NCI-H2227 (cell line): Measurements from ENCODE around the gene OR2M5.

Experiments
- DNase-seq: peaks from one replicate; lab custom pipeline; 2025; ENCODE audit not compliant: unreplicated experiment; lab: John Stamatoyannopoulos, UW

OR2M5 gene, protein sequence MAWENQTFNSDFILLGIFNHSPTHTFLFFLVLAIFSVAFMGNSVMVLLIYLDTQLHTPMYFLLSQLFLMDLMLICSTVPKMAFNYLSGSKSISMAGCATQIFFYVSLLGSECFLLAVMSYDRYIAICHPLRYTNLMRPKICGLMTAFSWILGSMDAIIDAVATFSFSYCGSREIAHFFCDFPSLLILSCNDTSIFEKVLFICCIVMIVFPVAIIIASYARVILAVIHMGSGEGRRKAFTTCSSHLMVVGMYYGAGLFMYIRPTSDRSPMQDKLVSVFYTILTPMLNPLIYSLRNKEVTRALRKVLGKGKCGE

DNA sequence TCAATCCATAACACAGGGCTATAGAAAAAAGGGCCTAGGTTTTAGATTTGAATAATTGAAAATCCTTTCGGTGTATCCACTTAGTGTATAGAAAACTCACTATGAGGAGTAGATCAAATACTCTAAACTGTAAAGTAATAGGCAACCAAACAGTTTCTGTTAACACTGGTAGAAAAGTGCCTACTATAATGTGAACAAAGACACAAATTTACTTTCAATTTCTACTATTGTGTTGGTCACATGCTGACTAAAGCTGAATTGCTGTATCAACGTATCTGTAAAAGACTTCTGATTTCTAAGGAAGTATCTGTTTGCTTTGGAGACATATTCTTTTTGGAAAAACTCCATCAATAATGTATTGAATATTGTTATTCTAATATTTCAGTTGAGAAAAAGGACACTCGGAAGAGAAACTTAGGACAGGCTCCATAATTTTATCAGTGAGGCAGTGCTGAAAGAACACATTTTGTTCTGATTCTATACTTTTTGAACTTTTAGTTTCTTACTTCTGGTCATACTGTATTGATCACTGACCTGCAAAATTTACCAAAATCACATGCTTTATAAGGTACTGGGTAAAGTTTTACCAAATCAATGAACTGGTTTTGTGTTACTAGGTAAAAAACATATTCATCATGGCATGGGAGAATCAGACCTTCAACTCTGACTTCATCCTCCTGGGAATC lies at the start of gene OR2M5:
OR2M5 (plus strand) TSS at position 636 of the 686 bp plus-strand sequence; CDS start at position 636, 0 bp downstream.
- DNase-seq: no peak

DNA sequence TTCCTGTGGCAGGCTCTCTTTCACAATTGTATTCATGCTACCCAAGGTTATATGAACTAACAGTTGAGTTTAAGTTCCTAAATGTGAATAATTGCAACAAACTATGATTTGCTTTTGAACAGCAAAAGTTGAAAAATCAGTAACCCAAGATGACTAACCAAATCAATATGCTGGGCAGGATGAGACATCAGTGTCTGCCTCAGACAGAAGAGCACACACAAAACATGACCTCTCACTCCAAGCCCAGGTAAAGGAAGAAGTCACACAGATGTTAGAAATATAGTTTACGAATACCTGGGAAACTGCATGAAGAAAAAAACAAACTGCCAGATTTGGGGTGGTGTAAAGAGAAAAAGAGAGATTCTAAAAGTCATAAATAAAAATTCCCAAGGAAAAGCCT lies 46.4 kb upstream of the OR2M5 start:
- no peak for DNase-seq

DNA sequence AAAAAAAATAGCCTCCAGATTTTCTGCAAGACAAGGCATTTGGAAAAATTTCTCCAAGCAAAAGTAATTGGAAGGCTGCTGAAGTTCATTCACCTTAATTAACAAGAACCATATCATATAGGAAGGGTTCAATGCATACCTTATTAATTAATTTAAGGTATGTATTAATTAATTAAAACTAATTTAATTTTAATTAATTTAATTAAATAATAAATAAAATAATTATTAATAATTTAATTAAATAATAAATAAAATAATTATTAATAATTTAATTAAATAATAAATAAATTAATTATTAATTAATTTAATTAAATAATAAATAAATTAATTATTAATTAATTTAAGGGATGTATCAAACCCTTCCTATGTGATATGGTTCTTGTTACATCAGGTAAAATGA lies 42.1 kb upstream of the OR2M5 start:
- no peak for DNase-seq

DNA sequence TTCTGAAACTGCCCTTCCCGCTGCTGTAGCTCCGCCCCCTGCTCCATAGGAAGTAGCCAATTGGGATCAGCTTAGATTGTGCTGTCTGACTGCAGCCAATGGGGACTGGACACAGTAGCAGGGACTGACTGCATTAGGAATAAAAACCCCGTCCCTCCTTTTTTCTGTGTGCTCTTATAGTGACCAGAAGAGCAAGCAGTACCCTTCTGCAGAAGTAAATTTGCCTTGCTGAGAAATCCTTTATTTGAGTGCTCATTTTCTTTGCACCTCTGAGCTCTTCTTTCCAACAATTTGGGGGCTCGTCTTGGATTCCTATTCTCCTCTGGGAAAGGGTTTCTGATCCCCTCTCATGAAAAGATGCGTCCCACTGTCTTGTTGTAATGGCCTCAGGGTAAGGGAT lies 33.8 kb upstream of the OR2M5 start:
- no peak for DNase-seq

DNA sequence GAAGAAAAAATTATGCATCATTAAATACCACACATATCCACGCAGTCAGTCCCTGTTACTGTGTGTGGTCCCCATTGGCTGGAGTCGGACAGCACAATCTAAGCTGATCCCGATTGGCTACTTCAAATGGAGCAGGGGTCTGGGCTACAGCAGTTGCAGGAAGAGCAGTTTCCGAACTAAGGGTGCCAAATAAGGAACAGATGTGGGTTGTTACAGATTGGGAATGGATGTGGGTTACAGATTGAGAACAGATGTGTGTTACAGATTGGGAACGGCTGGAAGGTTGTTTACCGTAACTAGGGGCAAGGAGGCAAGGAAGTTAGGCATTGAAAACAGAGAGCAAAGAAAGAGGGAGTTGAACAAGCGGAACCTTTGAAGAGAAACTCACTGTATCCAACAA lies 30.1 kb upstream of the OR2M5 start:
- DNase-seq: no peak

DNA sequence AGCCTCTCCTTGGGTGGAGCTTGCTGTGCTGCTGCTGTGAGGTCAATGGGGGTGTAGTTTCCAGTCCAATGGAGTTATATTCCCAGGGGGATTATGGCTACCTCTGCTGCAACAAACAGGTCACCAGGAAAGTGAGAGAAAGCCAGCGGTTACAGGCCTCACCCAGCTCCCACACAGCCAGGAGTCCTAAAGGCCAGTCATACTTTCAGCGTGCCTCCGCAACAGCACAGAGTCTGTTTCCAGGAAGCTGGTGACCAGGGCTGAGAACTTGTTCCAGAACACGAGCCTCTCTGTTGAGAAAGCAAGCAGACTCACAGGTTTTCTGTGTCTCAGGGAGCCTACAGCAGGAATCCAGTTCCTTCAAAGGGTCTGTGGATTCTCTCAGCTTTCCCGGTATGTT lies 17.3 kb upstream of the OR2M5 start:
- DNase-seq: no peak

DNA sequence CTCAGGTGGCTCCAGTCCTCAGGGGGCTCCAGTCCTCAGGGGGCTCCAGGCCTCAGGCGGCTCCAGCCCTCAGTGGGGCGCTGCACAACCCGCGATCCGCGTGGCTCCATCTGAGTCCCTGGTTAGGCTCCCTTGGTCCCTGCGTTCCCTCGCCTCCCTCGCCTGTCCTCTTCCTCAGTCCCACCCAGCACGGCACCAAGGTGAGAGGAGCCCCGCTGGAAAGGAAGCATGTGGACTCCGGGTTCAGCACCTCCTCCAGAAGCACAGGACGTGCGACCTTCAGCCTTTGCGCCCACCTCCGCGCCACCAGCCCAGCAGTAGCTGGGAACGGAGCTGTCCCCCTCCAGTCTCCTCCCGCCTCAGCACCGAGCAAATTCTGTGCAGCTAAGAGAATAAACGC lies 8.1 kb upstream of the OR2M5 start:
- DNase-seq: no peak

DNA sequence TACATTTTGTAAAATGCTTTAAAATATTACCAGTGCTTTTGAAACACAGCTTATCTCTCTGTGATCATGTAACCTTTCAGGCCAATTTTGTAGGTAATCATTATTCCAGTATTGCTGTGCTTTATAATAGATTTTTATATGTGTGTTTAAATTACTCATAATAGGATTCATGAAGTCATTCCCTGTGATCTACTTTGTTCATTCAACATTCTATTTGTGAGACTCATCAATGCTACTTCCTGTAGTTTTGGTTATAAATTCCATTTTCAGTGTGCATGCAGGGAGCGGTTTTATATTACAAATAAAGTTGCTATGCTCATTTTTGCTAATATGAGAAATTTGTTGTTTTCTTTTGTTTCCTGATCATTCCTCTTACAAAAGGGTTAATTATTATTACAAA lies 4.1 kb upstream of the OR2M5 start:
- no peak for DNase-seq

DNA sequence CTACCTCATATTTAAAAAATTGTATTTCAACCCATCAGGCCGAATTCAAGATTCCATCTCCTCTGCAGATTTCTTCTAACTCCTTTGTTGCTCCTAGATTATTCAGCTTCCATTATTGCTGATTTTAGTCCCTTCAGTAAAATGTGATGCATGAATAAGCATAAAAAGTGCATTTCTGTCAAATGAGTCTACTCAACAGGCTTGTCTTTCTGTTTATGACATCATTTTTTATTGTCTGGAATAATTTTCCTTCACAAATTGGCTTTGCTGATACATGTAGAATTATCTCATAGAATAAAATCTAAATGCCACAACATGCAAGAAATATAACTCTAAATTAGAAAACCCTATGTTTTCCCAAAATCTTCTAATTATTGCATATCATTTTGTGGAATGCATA lies 1.6 kb upstream of the OR2M5 start:
- DNase-seq: no peak

DNA sequence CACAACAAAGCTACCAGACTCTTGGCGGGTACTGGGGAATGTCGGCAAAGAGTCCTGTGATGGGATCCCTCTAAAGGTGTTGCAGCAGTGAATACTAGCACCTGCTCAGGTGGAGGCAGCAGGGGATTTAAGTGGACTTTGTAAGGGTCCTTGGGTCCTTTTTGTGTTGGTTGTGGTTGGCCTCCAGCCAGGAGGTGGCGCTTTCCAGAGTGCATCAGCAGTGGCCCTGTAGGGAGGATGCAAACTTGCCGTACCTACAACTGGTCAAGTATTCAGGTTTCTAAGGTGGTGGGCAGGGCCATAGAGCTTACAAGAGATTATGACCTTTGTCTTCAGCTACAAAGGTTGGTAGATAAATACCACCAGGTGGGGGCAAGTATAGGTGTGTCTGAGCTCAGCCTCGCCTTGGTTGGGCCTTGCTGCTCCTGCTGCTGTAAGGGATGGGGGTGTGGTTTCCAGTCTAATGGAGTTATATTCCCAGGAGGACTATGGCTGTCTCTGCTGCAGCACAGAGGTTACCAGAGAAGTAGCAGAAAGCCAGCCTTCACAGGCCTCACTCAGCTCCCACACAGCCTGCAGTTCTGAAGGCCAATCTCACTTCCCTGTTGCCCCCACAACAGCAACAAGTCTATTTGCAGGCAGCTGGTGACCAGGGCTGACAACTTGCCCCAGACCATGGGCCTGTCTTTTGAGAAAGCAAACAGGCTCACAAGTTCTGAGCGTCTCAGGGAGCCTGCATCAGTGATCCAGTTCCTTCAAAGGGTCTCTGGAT lies 7.3 kb downstream of the OR2M5 start:
- DNase-seq: no peak

DNA sequence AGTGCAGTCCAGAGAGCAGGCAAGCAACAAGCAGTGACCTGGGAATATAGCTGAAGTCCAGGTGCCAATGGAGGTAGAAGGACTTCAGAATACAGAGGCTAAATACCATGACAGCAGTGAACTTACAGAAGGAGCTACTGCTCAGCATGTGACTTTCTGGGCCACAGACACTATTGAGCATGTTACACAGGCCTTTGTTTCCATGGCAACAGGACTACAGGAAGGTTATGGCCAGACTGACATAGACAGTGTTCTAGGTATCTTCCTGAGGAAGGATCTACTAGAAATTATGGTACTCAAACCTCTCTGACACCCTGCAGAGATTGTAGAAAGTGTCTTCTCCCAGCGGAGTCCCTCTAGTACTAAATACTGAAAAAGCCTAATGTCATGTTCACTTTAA lies 11.0 kb downstream of the OR2M5 start:
- no peak for DNase-seq

DNA sequence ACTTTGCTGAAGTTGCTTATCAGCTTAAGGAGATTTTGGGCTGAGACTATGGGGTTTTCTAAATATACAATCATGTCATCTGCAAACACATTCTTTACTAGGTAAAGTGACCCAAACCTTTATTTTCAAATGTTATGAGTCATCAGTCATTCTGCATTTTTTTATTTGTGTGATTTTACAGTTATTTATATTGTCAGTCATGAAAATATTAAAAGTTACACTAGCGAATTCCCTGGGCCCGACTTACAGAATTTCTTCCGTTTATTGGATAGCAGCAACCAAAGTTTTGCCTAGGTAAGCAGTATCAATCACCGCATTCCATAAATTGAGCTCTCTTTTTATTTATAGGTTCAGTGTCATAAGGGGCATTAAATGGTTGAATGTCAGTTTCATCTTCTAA lies 13.8 kb downstream of the OR2M5 start:
- DNase-seq: no peak

DNA sequence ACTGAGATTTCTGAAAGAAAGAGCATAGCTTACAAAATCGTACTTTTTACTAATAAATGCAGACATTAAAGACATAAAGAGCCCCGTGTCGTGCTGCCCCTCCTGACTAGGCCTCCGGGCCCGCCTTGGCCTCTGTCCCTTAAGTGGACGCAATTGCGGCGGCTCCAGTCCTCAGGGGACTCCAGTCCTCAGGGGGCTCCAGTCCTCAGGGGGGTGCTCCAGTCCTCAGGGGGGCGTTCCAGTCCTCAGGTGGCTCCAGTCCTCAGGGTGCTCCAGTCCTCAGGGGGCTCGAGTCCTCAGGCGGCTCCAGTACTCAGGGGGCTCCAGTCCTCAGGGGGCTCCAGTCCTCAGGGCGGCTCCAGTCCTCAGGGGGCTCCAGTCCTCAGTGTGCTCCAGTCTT lies 19.1 kb downstream of the OR2M5 start:
- DNase-seq: no peak

DNA sequence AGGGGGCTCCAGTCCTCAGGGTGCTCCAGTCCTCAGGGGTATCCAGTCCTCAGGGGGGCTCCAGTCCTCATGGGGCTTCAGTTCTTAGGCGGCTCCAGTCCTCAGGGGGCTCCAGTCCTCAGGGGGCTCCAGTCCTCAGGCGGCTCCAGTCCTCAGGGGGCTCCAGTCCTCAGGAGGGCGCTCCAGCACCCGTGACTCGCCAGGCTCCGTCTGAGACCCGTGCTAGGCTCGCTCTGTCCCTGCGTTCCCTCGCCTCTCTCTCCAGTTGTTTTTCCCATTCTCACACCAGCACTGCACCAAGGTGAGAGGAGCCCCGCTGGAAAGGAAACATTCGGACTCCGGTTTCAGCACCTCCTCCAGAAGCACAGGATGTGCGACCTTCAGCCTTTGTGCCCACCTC lies 20.2 kb downstream of the OR2M5 start:
- DNase-seq: no peak

DNA sequence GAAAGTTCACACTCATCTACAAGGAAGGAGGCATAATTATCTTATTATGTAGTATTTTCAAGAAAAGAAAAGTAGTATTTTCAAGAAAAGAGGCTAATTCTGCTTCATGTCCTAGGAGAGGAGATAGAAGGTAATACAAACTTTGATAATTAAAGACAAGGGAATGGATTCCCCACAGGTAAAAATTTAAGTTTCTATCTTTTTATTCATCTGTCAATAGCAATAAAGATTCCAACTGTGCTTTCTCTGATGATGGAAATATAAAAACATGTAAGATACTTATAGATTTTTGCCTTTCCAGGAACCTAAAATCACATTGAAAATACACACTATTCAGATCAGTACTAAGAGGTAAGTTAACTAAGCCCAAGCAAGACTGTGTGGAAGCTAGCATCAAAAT lies 29.6 kb downstream of the OR2M5 start, which contains the start of gene OR2M2:
OR2M2 (plus strand) TSS at position 301 of the 400 bp plus-strand sequence. CDS start 5,165 bp downstream, outside the sequence.
- no peak for DNase-seq

DNA sequence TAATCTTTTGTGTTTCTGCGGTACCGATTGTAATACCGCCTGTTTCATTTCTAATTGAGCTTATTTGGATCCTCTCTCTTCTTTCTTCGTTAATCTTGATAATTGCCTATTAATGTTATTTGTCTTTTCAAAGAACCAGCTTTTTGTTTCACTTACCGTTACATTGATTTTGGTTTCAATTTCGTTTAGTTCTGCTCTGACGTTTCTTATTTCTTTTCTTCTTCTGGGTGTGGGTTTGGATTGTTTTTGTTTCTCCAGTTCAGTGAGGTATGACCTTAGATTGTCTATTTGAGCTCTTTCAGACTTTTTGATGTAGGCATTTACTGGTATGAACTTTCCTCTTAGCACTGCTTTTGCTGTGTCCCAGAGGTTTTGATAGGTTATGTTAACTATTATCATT lies 39.0 kb downstream of the OR2M5 start:
- no peak for DNase-seq

DNA sequence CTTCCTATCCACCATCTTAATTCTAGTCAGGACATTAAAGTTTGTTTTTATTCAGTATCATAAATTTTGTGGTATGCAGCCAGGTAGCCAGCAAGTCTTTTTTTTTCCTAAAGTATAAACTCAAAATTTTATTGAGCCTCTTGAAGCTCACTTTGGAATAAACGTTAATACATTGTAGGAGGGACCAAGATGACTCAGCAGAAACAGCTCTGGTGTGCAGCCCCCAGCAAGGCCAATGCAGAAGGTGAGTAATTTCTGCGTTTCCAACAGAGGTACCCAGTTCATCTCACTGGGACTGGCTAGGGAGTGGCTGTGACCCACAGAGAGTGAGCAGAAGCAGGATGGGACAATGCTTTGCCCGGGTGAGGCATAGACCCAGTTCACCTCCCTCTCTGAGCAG lies 42.4 kb downstream of the OR2M5 start:
- DNase-seq: no peak

DNA sequence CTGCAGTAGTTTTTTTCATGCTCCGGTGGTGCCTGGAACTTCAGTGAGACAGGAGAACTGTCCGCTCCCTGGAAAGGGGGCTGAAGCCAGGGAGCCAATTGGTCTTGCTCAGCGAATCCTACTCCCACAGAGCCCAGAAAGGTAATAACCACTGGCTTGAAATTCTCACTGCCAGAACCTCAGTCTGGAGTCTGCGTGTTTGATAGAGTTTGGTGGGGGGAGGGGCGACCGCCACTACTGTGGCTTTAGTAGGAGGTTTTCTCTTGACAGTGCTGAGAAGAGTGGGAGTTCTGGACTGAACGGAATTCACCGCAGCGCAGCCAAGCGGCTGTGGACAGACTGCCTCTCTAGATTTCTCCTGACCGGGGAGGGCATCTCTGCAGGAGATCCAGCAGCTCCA lies 44.1 kb downstream of the OR2M5 start:
- DNase-seq: no peak

DNA sequence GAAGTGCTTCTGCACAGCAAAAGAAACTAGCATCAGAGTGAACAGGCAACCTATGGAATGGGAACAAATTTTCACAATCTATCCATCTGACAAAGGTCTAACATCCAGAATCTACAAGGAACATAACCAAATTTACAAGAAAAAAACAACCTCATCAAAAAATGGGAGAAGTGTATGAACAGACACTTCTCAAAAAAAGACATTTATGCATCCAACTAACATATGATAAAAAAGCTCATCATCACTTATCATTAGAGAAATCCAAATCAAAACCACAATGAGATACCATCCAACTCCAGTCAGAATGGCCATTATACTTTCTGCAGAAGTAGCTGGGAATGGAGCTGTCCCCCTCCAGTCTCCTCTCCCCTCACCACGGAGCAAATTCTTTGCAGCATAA lies 49.2 kb downstream of the OR2M5 start:
- no peak for DNase-seq
